A549 (cell line): ENCODE data around the gene THSD7A.

ENCODE experiments used
- CBX2 ChIP-seq: fragments of 200-600 bp; sonication (generic); IDR thresholded peaks from 2 replicates; pipeline ENCODE4 v1.6.1; 2016; ENCODE audit warnings: low read depth, mild to moderate bottlenecking, borderline replicate concordance
- CTCF ChIP-seq: fragments of >200 bp; sonication (Bioruptor Twin); formaldehyde crosslinking; IDR thresholded peaks from 3 replicates; pipeline ENCODE4 v1.5.1; 2016
- EP300 ChIP-seq, 2 experiments: fragments of >200 bp; sonication (Bioruptor Twin); formaldehyde crosslinking; IDR thresholded peaks; 2 replicates in 1 of 2; 3 replicates in 1 of 2; pipeline ENCODE4 v1.6.1; 2016 to 2017
- ESRRA ChIP-seq: fragments of 150-350 bp; IDR thresholded peaks from 2 replicates; pipeline ENCODE4 v1.6.1; 2014; ENCODE audit warnings: mild to moderate bottlenecking, low read length, borderline replicate concordance
- USF2 ChIP-seq: fragments of 450-650 bp; IDR thresholded peaks from 2 replicates; pipeline ENCODE4 v1.6.1; 2014; ENCODE audit warnings: antibody characterized with exemption

DNA sequence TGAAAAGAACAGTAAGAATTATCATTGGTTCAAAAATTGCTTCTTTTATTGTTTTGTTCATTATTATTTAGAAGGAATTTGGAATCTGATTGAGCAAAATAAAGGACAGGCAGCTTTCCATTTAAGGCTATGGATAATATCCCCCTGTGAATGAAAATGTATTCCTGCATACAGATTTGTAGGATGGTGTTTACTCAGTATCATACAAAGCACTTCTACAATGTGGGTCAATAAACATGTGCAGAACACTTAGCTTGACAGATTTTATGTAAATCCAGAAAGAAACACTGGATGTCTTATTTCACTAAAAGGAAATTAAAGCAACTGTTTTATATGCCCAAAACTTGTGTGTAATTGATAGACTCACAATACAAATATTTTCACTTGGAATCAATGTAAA is 189.7 kb downstream of the THSD7A start:
- TF ChIP-seq CTCF, result no peak
- TF ChIP-seq ESRRA, result no peak
- no peak for TF ChIP-seq EP300 (IDR thresholded peaks at IDR 0.05)
- no peak for TF ChIP-seq USF2
- no peak for TF ChIP-seq CBX2
